ENCODE data around the gene DARS2.

The DARS2 gene, protein sequence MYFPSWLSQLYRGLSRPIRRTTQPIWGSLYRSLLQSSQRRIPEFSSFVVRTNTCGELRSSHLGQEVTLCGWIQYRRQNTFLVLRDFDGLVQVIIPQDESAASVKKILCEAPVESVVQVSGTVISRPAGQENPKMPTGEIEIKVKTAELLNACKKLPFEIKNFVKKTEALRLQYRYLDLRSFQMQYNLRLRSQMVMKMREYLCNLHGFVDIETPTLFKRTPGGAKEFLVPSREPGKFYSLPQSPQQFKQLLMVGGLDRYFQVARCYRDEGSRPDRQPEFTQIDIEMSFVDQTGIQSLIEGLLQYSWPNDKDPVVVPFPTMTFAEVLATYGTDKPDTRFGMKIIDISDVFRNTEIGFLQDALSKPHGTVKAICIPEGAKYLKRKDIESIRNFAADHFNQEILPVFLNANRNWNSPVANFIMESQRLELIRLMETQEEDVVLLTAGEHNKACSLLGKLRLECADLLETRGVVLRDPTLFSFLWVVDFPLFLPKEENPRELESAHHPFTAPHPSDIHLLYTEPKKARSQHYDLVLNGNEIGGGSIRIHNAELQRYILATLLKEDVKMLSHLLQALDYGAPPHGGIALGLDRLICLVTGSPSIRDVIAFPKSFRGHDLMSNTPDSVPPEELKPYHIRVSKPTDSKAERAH

DNA sequence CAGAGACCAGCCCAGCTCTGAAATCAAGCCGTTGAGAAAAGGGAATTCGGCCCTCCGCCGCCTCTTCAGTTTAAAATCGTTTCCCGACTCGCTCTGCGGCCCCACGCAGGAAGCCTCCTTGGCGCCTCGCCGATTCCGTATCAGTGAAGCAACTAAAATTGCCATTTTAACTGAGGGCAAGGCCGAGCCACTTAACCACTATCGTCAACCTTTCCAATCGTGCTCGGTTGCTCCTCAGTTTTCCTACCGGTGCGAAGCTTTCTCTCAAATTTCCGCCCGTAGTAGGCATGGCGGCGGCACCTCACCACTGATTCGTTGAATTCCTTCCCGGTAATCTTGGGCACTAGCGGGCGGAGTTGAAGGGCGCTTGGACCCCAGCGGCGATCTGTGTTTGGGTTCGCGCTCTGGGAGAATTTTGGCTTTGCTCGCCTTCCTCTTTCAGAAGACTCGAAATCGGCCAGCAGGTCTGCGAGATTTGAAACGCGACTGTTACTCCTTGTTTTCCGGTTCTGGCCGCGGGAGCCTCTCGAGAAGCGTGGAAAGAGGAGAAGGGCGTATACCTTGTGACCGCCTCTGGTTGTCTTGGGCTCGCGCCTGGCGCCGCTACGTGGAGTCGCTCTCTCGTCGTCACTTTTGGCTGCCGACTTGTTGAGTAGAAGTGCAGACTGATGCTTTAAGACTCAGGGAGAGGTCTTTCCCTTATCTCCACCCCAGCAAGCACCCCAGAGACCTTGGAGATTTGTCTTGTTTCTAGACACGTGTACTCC is at the start of gene DARS2, which contains the start of gene CENPL:
DARS2 (plus strand) TSS at position 359 of the 767 bp plus-strand sequence. CDS start 557 bp downstream, outside the sequence.
CENPL (minus strand) TSS at position 569 of the 767 bp plus-strand sequence. CDS start 13,584 bp downstream, outside the sequence.
- Histone ChIP-seq H3K36me3 (ENCODE audit: control insufficient read depth, low read length) (peaks cover 61% of the 10 kb centered on the region), H3K9me2 (replicated peaks; ENCODE audit: control insufficient read depth, low read length) (no peaks in the 10 kb centered on the region), H3K27ac (ENCODE audit: low read depth, low read length) (peak within 1 kb of the TSS; percentile 87), H3K4me3 (ENCODE audit: low read length) (peak within 1 kb of the TSS; percentile 89), H3K27me3 (ENCODE audit: control insufficient read depth, low read length) (no peaks in the 10 kb centered on the region), H4K20me1 (ENCODE audit: control insufficient read depth, insufficient read depth, low read depth, low read length) (no peaks in the 10 kb centered on the region), H3F3A (ENCODE audit: control insufficient read depth, insufficient read depth) (peaks cover 7% of the 10 kb centered on the region), H3K9me3 (ENCODE audit: control insufficient read depth, insufficient read depth, low read length) (no peaks in the 10 kb centered on the region), H3K4me1 (ENCODE audit: control insufficient read depth, low read length) (peaks cover 51% of the 10 kb centered on the region), H3K4me2 (ENCODE audit: low read length) (peak within 1 kb of the TSS; percentile 92), H3K79me2 (ENCODE audit: control insufficient read depth, low read length) (peaks cover 80% of the 10 kb centered on the region)
- TF ChIP-seq, protein P1, sequence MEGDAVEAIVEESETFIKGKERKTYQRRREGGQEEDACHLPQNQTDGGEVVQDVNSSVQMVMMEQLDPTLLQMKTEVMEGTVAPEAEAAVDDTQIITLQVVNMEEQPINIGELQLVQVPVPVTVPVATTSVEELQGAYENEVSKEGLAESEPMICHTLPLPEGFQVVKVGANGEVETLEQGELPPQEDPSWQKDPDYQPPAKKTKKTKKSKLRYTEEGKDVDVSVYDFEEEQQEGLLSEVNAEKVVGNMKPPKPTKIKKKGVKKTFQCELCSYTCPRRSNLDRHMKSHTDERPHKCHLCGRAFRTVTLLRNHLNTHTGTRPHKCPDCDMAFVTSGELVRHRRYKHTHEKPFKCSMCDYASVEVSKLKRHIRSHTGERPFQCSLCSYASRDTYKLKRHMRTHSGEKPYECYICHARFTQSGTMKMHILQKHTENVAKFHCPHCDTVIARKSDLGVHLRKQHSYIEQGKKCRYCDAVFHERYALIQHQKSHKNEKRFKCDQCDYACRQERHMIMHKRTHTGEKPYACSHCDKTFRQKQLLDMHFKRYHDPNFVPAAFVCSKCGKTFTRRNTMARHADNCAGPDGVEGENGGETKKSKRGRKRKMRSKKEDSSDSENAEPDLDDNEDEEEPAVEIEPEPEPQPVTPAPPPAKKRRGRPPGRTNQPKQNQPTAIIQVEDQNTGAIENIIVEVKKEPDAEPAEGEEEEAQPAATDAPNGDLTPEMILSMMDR (IDR thresholded peaks at IDR 0.05; ENCODE audit: low read depth, low read length, poor library complexity, severe bottlenecking): no peak
- TF ChIP-seq EZH2phosphoT487 (IDR thresholded peaks at IDR 0.05; ENCODE audit: borderline replicate concordance, low read length): no peak

DNA sequence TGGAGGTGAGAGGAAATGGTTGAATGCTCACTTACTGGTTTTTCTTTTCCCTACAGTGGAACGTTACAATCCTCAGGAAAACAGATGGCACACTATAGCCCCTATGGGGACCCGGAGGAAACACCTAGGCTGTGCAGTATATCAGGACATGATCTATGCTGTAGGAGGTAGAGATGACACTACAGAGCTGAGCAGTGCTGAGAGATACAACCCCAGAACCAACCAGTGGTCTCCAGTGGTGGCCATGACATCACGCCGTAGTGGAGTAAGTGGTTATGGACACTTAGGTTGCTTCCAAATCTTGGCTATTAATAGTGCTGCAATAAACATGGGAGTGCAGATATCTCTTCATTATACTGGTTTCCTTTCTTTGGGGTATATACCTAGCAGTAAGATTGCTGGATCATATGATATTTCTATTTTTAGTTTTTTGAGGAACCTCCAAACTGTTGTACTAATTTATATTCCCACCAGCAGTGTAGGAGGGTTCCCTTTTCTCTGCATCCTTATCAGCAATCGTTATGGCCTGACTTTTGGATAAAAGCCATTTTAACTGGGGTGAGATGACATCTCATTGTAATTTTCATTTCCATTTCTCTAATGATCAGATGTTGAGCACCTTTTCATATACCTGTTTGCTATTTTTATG is 48.8 kb upstream of the DARS2 start:
- H3K9me3 ChIP-seq (ENCODE audit: control insufficient read depth, insufficient read depth, low read length): no peaks in the 10 kb centered on the region
- peaks cover 48% of the 10 kb centered on the region for H3K36me3 ChIP-seq (ENCODE audit: control insufficient read depth, low read length)
- TF ChIP-seq, protein P1 (IDR thresholded peaks at IDR 0.05; ENCODE audit: low read depth, low read length, poor library complexity, severe bottlenecking): no peak
- no peak for TF ChIP-seq EZH2phosphoT487 (IDR thresholded peaks at IDR 0.05; ENCODE audit: borderline replicate concordance, low read length)
- no peaks in the 10 kb centered on the region for H3K27me3 ChIP-seq (ENCODE audit: control insufficient read depth, low read length)
- H3K79me2 ChIP-seq (ENCODE audit: control insufficient read depth, low read length): no peaks in the 10 kb centered on the region
- no peak overlapping the region for H3K4me2 ChIP-seq (ENCODE audit: low read length)
- H3F3A ChIP-seq (ENCODE audit: control insufficient read depth, insufficient read depth): no peaks in the 10 kb centered on the region
- no peaks in the 10 kb centered on the region for H4K20me1 ChIP-seq (ENCODE audit: control insufficient read depth, insufficient read depth, low read depth, low read length)
- no peak overlapping the region for H3K4me3 ChIP-seq (ENCODE audit: low read length)
- no peaks in the 10 kb centered on the region for H3K9me2 ChIP-seq (replicated peaks; ENCODE audit: control insufficient read depth, low read length)
- no peaks in the 10 kb centered on the region for H3K4me1 ChIP-seq (ENCODE audit: control insufficient read depth, low read length)
- H3K27ac ChIP-seq (ENCODE audit: low read depth, low read length): no peak overlapping the region

DNA sequence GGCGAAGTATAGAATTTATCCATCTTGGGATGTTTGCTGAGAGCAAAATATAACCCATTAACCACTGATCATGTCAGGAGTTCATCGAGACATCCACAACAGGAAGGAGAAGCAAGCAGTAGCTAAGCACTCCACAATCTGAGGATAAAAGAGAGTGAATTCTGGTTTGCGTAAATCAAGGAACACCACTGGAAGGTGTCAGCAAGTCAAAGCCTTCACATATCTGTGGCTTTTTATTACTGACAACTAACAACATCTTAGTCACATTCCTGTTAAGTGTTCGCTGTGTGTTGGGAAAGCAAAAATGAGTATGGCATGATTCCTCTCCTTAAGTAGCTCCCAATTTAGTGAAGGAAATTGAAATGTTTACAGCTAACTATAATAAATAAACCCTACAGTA is 44.5 kb upstream of the DARS2 start:
- Histone ChIP-seq H3K9me2 (replicated peaks; ENCODE audit: control insufficient read depth, low read length) (no peaks in the 10 kb centered on the region), H3K4me3 (ENCODE audit: low read length) (no peak overlapping the region), H3K9me3 (ENCODE audit: control insufficient read depth, insufficient read depth, low read length) (no peaks in the 10 kb centered on the region), H3K4me2 (ENCODE audit: low read length) (no peak overlapping the region), H3K27me3 (ENCODE audit: control insufficient read depth, low read length) (no peaks in the 10 kb centered on the region), H3K4me1 (ENCODE audit: control insufficient read depth, low read length) (no peaks in the 10 kb centered on the region), H3F3A (ENCODE audit: control insufficient read depth, insufficient read depth) (peaks cover 3% of the 10 kb centered on the region; the same call in 1 of the 2 replicates), H3K27ac (ENCODE audit: low read depth, low read length) (no peak overlapping the region), H3K36me3 (ENCODE audit: control insufficient read depth, low read length) (peaks cover 72% of the 10 kb centered on the region), H4K20me1 (ENCODE audit: control insufficient read depth, insufficient read depth, low read depth, low read length) (no peaks in the 10 kb centered on the region), H3K79me2 (ENCODE audit: control insufficient read depth, low read length) (no peaks in the 10 kb centered on the region)
- TF ChIP-seq, protein P1 (IDR thresholded peaks at IDR 0.05; ENCODE audit: low read depth, low read length, poor library complexity, severe bottlenecking): no peak
- no peak for TF ChIP-seq EZH2phosphoT487 (IDR thresholded peaks at IDR 0.05; ENCODE audit: borderline replicate concordance, low read length)

Measured in DOHH2 (cell line).